Measurements from ENCODE around the gene CENPN. TPM values are rescaled to one million over a fixed set of nuclear protein-coding genes. Genes with fewer than 3 reads are reported as not detected.

The CENPN gene
- total RNA-seq, 4 donors from 2014 or later: 4.9 to 12.7 (median 8.5) TPM

DNA sequence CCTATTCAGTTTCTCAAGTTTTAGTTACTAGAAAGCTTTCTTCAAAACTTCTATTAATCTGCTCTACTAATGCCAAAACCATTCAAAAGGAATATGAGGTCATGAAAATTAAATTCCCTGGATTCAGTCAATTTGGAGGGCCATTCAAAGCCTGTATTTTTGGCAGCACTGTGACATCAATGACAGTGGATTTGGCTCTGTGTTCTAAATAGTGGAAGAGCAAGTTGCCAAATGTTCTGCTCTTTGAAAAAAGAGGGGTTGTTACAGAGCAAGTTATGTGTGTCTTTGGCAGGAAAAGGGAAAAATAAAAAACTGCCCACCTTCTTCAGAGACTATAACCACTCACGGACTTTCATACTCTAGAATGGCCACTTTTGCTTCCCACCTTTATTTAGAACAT lies 73.2 kb downstream of the CENPN start:
- TF ChIP-seq POLR2AphosphoS5 (IDR thresholded peaks at IDR 0.05): no peak
- TF ChIP-seq EP300 (IDR thresholded peaks at IDR 0.05; ENCODE audit: low read depth): no peak
- TF ChIP-seq, protein P1, sequence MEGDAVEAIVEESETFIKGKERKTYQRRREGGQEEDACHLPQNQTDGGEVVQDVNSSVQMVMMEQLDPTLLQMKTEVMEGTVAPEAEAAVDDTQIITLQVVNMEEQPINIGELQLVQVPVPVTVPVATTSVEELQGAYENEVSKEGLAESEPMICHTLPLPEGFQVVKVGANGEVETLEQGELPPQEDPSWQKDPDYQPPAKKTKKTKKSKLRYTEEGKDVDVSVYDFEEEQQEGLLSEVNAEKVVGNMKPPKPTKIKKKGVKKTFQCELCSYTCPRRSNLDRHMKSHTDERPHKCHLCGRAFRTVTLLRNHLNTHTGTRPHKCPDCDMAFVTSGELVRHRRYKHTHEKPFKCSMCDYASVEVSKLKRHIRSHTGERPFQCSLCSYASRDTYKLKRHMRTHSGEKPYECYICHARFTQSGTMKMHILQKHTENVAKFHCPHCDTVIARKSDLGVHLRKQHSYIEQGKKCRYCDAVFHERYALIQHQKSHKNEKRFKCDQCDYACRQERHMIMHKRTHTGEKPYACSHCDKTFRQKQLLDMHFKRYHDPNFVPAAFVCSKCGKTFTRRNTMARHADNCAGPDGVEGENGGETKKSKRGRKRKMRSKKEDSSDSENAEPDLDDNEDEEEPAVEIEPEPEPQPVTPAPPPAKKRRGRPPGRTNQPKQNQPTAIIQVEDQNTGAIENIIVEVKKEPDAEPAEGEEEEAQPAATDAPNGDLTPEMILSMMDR (IDR thresholded peaks at IDR 0.05): no peak
- TF ChIP-seq POLR2A (IDR thresholded peaks at IDR 0.05): no peak
- Histone ChIP-seq H3K4me3 (no peak overlapping the region), H3K9me3 (no peaks in the 10 kb centered on the region), H3K27ac (no peak overlapping the region), H3K27me3 (no peaks in the 10 kb centered on the region), H3K4me1 (peaks cover 0 to 10% (median 5%) of the 10 kb centered on the region in 4 donors), H3K36me3 (no peaks in the 10 kb centered on the region)
- WGBS, 2 donors (ENCODE audit: low coverage in 1 of 2): 83 to 89% methylated on average over 1 of the region's 1 CpG
- in situ Hi-C loops (cut with MboI; ENCODE audit: low pct_ligation_motif_present in 1 of 4, low pct_unique_long_range_greater_than_20kb in 1 of 4, low sequenced_read_pairs in 3 of 4) (no loop called here), intact Hi-C loops (cut with DNase I; ENCODE audit: low total_unique reads) (no loop called here)
- no peak for DNase-seq

GRCh38 chr16:81081014-81081413 lies 74.0 kb downstream of the CENPN start:
- intact Hi-C loops (cut with DNase I; ENCODE audit: low total_unique reads) (no loop called here), in situ Hi-C loops (cut with MboI; ENCODE audit: low pct_ligation_motif_present in 1 of 4, low pct_unique_long_range_greater_than_20kb in 1 of 4, low sequenced_read_pairs in 3 of 4) (no loop called here)
- Histone ChIP-seq H3K9me3 (no peaks in the 10 kb centered on the region), H3K36me3 (no peaks in the 10 kb centered on the region), H3K27me3 (no peaks in the 10 kb centered on the region), H3K4me3 (no peak overlapping the region), H3K4me1 (peaks cover 0 to 10% (median 5%) of the 10 kb centered on the region in 4 donors), H3K27ac (no peak overlapping the region)
- TF ChIP-seq POLR2A (IDR thresholded peaks at IDR 0.05) (no peak), EP300 (IDR thresholded peaks at IDR 0.05; ENCODE audit: low read depth) (no peak), POLR2AphosphoS5 (IDR thresholded peaks at IDR 0.05) (no peak)
- no peak for DNase-seq
- WGBS, 2 donors (ENCODE audit: low coverage in 1 of 2): 94 to 96% methylated on average over 4 of the region's 4 CpGs

Small RNAs within 50 kb of the gene (small RNA-seq; reads per million reads assigned to genes)
- gene AC092718.3: 0 reads per million in 4 donors

Other genes starting within 250 kb of the CENPN start
- 1 to 10 TPM in 3 of 4 donors, under 1 TPM in 1; 0.80 to 3.5 (median 2.3) TPM for gene CDYL2, start 202.6 kb upstream of the CENPN start, total RNA-seq
- 10 to 100 TPM in 3 of 4 donors, 1 to 10 TPM in 1; 2.8 to 42.9 (median 29.8) TPM for gene CMC2, start 329 bp upstream of the CENPN start, total RNA-seq
- gene ATMIN, start 28.6 kb downstream of the CENPN start, total RNA-seq: 10 to 100 TPM; 24.7 to 86.0 (median 35.5) TPM
- gene C16orf46, start 70.0 kb downstream of the CENPN start, total RNA-seq: 1 to 10 TPM in 1 of 4 donors, under 1 TPM in 1, not detected in 2; 0.32 to 5.6 TPM
- 10 to 100 TPM in 1 of 4 donors, 1 to 10 TPM in 2, not detected in 1; 5.6 to 13.0 (median 8.9) TPM for gene GCSH, start 89.2 kb downstream of the CENPN start, total RNA-seq
- 10 to 100 TPM in 1 of 4 donors, 1 to 10 TPM in 3; 1.6 to 18.3 (median 4.0) TPM for gene BCO1, start 231.5 kb downstream of the CENPN start, total RNA-seq